ENCODE data around the gene IGFBP3. TPM values are rescaled to one million over a fixed set of nuclear protein-coding genes. Genes with fewer than 3 reads are reported as not detected.
"Not testable (repeated sequence)": the region's sequence is repeated elsewhere in the genome, so short reads cannot be mapped to it uniquely, and the experiment has no call there.

The IGFBP3 gene
- total RNA-seq, 4 donors from 2014 or later, result 25.4 to 118 (median 57.6) TPM

- Histone ChIP-seq H3K4me1 (no peaks in the 10 kb centered on the region), H3K9me3 (no peaks in the 10 kb centered on the region), H3K4me3 (no peak overlapping the region), H3K27ac (no peak overlapping the region), H3K36me3 (no peaks in the 10 kb centered on the region), H3K27me3 (no peaks in the 10 kb centered on the region)
- intact Hi-C loops (cut with DNase I; ENCODE audit: low total_unique reads), result no loop called here
- in situ Hi-C loops (cut with MboI; ENCODE audit: low pct_ligation_motif_present in 1 of 4, low pct_unique_long_range_greater_than_20kb in 1 of 4, low sequenced_read_pairs in 3 of 4), result no loop called here
- WGBS, 2 donors (ENCODE audit: low coverage in 1 of 2), result 85 to 88% methylated on average over 6 of the region's 6 CpGs
- DNase-seq, result no peak
- TF ChIP-seq POLR2A (IDR thresholded peaks at IDR 0.05) (no peak), POLR2AphosphoS5 (IDR thresholded peaks at IDR 0.05) (no peak), EP300 (IDR thresholded peaks at IDR 0.05; ENCODE audit: low read depth) (no peak), CTCF (IDR thresholded peaks at IDR 0.05) (no peak)
These were observed 23.0 kb upstream of the IGFBP3 start for GRCh38 chr7:45944058-45944457.

- no peak for TF ChIP-seq CTCF (IDR thresholded peaks at IDR 0.05)
- TF ChIP-seq POLR2A (IDR thresholded peaks at IDR 0.05), result no peak
- TF ChIP-seq EP300 (IDR thresholded peaks at IDR 0.05; ENCODE audit: low read depth), result no peak
- no peak for TF ChIP-seq POLR2AphosphoS5 (IDR thresholded peaks at IDR 0.05)
- H3K27me3 ChIP-seq, result no peaks in the 10 kb centered on the region
- H3K4me3 ChIP-seq, result no peak overlapping the region
- in situ Hi-C loops (cut with MboI; ENCODE audit: low pct_ligation_motif_present in 1 of 4, low pct_unique_long_range_greater_than_20kb in 1 of 4, low sequenced_read_pairs in 3 of 4), result no loop called here
- H3K36me3 ChIP-seq, result no peaks in the 10 kb centered on the region
- no peaks in the 10 kb centered on the region for H3K4me1 ChIP-seq
- H3K27ac ChIP-seq, result no peak overlapping the region
- WGBS, 2 donors (ENCODE audit: low coverage in 1 of 2), result 50 to 64% methylated on average over 7 of the region's 7 CpGs
- intact Hi-C loops (cut with DNase I; ENCODE audit: low total_unique reads), result no loop called here
- no peak for DNase-seq
- no peaks in the 10 kb centered on the region for H3K9me3 ChIP-seq
These were observed 19.9 kb upstream of the IGFBP3 start for GRCh38 chr7:45940939-45941338.

- in situ Hi-C loops (cut with MboI; ENCODE audit: low pct_ligation_motif_present in 1 of 4, low pct_unique_long_range_greater_than_20kb in 1 of 4, low sequenced_read_pairs in 3 of 4); H3K9me3 ChIP-seq; H3K36me3 ChIP-seq; H3K4me1 ChIP-seq; DNase-seq; H3K27me3 ChIP-seq; H3K4me3 ChIP-seq; intact Hi-C loops (cut with DNase I; ENCODE audit: low total_unique reads); H3K27ac ChIP-seq: not testable (repeated sequence)
- WGBS, 2 donors (ENCODE audit: low coverage in 1 of 2), result 67 to 74% methylated on average over 6 to 14 of the region's 14 CpGs
These were observed 19.2 kb upstream of the IGFBP3 start for GRCh38 chr7:45940237-45940781.

GRCh38 chr7:45939574-45939973 lies 18.5 kb upstream of the IGFBP3 start:
- H3K4me3 ChIP-seq, result no peak overlapping the region

More at GRCh38 chr7:45939574-45939973, 18.5 kb upstream of the IGFBP3 start:
- intact Hi-C loops (cut with DNase I; ENCODE audit: low total_unique reads) (no loop called here), in situ Hi-C loops (cut with MboI; ENCODE audit: low pct_ligation_motif_present in 1 of 4, low pct_unique_long_range_greater_than_20kb in 1 of 4, low sequenced_read_pairs in 3 of 4) (no loop called here)
- Histone ChIP-seq H3K4me1 (no peaks in the 10 kb centered on the region), H3K9me3 (no peaks in the 10 kb centered on the region), H3K36me3 (no peaks in the 10 kb centered on the region), H3K27me3 (no peaks in the 10 kb centered on the region), H3K27ac (no peak overlapping the region)
- no peak for TF ChIP-seq EP300 (IDR thresholded peaks at IDR 0.05; ENCODE audit: low read depth)
- no peak for TF ChIP-seq CTCF (IDR thresholded peaks at IDR 0.05)
- TF ChIP-seq POLR2A (IDR thresholded peaks at IDR 0.05), result no peak
- no peak for TF ChIP-seq POLR2AphosphoS5 (IDR thresholded peaks at IDR 0.05)
- DNase-seq, result no peak
- WGBS, 2 donors (ENCODE audit: low coverage in 1 of 2), result 86 to 90% methylated on average over 1 to 11 of the region's 11 CpGs
